Ascending aorta (tissue), 2 donors: ENCODE measurements around the gene IPP. TPM values are rescaled to one million over a fixed set of nuclear protein-coding genes. Genes with fewer than 3 reads are reported as not detected.

Source experiments
- DNase-seq, 2 donors: peaks; one replicate each; pipeline ENCODE4 v3.0.0-alpha.2; 2019; ENCODE audit warnings: low spot score in 2 of 2
- H3K27ac ChIP-seq, 2 donors: fragments of 200-600 bp; sonication (generic); one replicate each; pipeline ENCODE4 v1.5.1; 2016 to 2017; ENCODE audit warnings: mild to moderate bottlenecking in 1 of 2
- H3K27me3 ChIP-seq: fragments of 200-600 bp; sonication (generic); one replicate; pipeline ENCODE4 v1.5.1; 2017
- H3K36me3 ChIP-seq, 2 donors: fragments of 200-600 bp; sonication (generic); one replicate each; pipeline ENCODE4 v1.5.1; 2016
- H3K4me1 ChIP-seq, 2 donors: fragments of 200-600 bp; sonication (generic); one replicate each; pipeline ENCODE4 v1.5.1; 2016 to 2017; ENCODE audit warnings: mild to moderate bottlenecking in 1 of 2
- H3K4me3 ChIP-seq, 2 donors: fragments of 200-600 bp; sonication (generic); one replicate each; pipeline ENCODE4 v1.5.1; 2016 to 2017; ENCODE audit warnings: mild to moderate bottlenecking in 1 of 2
- H3K9me3 ChIP-seq, 2 donors: fragments of 200-600 bp; sonication (generic); one replicate each; pipeline ENCODE4 v1.5.1; 2016
- intact Hi-C: fragments of 100-400 bp; cut with DNase I; formaldehyde crosslinking; loops from one replicate; pipeline ENCODE4 v1.15.1; 2023
- total RNA-seq: library from RNA; depleted of rRNA; stranded (reverse); fragments of >200 nt; gene quantifications from one replicate; pipeline ENCODE4 v1.1.0, GENCODE V29; 2016
- TF ChIP-seq, protein P1 (sequence below), 3 experiments: fragments of 200-600 bp in 2 of 3; fragments of 450-650 bp in 1 of 3; sonication (generic) in 2 of 3; IDR thresholded peaks; one replicate each; pipeline ENCODE4 v1.5.1; 2016 to 2019; ENCODE audit warnings: antibody characterized with exemption in 3 of 3, mild to moderate bottlenecking in 1 of 3, moderate library complexity in 1 of 3

Gene IPP
- total RNA-seq = 5.5 TPM

DNA sequence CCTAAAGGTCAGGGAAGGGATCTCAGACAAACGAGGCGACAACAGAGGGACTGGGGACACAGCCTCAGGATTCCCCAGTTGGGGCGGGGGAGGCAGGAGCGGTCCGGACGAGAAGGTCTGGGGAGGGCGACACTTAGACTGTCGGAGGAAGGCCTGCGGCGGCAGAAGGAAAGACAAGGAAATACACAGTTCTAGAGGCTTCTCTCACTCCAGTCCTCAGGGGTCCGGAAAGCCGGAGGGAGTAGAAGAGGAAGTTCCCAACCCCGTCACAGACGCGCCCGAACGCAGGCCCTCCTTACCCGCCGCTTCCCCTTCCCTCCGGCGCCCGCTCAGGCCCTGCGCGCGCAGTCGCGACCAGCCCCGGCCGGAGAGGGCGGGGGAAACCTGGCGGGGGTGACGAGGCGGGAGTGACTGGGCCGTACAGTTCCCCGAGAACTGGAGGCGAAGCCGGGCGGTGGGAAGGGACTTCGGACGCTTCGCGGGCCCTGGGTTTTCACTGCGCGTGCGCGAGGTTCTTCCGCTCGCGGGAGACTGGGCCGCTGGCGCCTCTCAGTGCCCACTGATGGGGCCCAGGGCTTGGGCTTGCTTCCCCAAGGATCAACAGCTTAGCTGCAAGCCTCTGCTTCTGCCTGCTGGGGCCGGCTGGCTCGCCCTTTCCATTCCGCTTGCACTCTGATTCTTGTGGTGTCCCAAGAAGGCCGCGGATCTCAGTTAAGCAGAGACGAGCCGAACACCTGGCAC, at the start of gene IPP:
IPP (minus strand) TSS at position 356 of the 741 bp plus-strand sequence. CDS start 4,242 bp downstream, outside the sequence.
- peaks cover 0 to 3% of the 10 kb centered on the region in 2 donors for H3K36me3 ChIP-seq
- peak within 1 kb of the TSS; percentile 68 to 82 for H3K4me3 ChIP-seq
- TF ChIP-seq, protein P1, sequence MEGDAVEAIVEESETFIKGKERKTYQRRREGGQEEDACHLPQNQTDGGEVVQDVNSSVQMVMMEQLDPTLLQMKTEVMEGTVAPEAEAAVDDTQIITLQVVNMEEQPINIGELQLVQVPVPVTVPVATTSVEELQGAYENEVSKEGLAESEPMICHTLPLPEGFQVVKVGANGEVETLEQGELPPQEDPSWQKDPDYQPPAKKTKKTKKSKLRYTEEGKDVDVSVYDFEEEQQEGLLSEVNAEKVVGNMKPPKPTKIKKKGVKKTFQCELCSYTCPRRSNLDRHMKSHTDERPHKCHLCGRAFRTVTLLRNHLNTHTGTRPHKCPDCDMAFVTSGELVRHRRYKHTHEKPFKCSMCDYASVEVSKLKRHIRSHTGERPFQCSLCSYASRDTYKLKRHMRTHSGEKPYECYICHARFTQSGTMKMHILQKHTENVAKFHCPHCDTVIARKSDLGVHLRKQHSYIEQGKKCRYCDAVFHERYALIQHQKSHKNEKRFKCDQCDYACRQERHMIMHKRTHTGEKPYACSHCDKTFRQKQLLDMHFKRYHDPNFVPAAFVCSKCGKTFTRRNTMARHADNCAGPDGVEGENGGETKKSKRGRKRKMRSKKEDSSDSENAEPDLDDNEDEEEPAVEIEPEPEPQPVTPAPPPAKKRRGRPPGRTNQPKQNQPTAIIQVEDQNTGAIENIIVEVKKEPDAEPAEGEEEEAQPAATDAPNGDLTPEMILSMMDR (IDR thresholded peaks at IDR 0.05) = peak in 2 of 3 experiments; percentile 8 to 33
- peaks cover 3 to 13% of the 10 kb centered on the region in 2 donors for H3K4me1 ChIP-seq
- peak; percentile 84 to 98 for DNase-seq
- no peaks in the 10 kb centered on the region for H3K9me3 ChIP-seq
- H3K27me3 ChIP-seq = no peaks in the 10 kb centered on the region
- intact Hi-C loops = loop anchor here (1.0 to 5.0 kb wide), 4 partner anchors 53 to 168 kb away; partner anchors contain the start of genes MAST2 and NASP
- H3K27ac ChIP-seq = peak within 1 kb of the TSS; percentile 90 to 98

DNA sequence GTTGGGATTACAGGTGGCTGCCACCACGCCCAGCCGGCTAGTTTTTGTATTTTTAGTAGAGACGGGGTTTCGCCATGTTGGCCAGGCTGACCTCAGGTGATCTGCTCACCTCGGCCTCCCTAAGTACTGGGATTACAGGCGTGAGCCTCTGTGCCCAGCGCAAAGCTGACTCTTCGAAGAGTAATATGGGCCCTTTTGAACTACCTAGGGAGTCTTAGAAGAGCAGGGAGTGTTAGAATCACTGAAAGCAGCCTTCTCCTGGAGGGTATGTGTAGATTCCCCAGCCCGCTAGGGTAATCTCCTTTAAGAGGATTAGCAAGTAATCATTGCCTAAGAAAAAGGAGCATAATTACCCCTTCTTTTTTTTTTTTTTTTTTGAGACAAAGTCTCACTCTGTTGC, 46.5 kb upstream of the IPP start:
- TF ChIP-seq, protein P1 (IDR thresholded peaks at IDR 0.05) = no peak
- no peak overlapping the region for H3K4me3 ChIP-seq
- H3K4me1 ChIP-seq = peaks cover 0 to under 1% of the 10 kb centered on the region in 2 donors
- no peak for DNase-seq
- H3K36me3 ChIP-seq = no peaks in the 10 kb centered on the region
- H3K27ac ChIP-seq = no peak overlapping the region
- intact Hi-C loops = no loop called here
- no peaks in the 10 kb centered on the region for H3K9me3 ChIP-seq
- no peaks in the 10 kb centered on the region for H3K27me3 ChIP-seq

DNA sequence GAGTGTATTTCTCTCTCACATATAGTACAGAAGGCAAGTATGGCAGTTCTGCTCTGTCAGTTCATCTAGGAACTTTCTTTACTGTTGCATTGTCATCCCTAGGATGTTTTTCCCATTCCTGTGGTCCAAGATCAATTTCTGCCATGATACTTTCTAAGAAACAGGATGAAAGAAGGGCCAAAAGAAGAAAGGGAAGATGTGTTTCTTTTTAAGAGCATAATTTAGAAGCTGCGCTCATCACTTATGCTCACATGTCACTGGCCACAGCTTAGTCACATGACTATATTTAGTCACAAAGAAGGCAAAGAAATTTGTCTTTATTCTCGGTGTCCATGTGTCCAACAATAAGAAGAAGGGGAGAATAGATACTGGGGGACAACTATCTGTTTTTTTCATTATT, 45.9 kb upstream of the IPP start:
- Histone ChIP-seq H3K27me3 (no peaks in the 10 kb centered on the region), H3K9me3 (no peaks in the 10 kb centered on the region), H3K36me3 (no peaks in the 10 kb centered on the region), H3K4me1 (no peaks in the 10 kb centered on the region), H3K27ac (no peak overlapping the region), H3K4me3 (no peak overlapping the region)
- no peak for DNase-seq
- intact Hi-C loops = no loop called here
- TF ChIP-seq, protein P1 (IDR thresholded peaks at IDR 0.05) = no peak

DNA sequence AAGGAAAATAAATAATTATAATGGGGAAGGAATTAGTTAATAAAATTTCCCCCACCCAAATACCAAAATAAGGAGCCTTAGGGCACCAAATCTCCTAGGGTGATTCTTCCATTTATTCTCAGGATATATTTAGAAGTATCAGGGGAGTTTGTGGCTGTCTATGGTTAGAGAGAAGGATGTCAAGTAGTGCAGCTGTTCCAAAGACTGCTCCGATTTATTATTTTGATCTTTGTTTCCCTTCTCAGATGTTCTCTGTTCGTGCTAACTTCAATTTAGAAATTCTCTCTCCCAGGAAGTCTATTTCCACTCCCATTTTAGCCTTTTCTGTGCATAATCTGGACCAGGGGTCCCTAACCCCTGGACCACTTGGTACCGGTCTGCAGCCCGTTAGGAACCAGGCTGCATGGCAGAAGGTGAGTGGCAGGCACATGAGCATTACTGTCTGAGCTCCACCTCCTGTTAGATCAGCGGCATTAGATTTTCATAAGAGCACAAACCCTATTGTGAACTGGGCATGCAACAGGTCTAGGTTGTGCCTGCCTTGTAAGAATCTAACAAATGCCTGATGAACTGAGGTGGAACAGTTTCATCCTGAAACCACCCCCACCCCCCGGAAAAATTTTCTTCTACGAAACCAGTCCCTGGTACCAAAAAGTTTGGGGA, 43.6 kb upstream of the IPP start:
- Histone ChIP-seq H3K4me3 (no peak overlapping the region), H3K36me3 (no peaks in the 10 kb centered on the region), H3K27ac (no peak overlapping the region), H3K4me1 (no peaks in the 10 kb centered on the region), H3K27me3 (no peaks in the 10 kb centered on the region), H3K9me3 (no peaks in the 10 kb centered on the region)
- intact Hi-C loops = no loop called here
- DNase-seq = no peak
- TF ChIP-seq, protein P1 (IDR thresholded peaks at IDR 0.05) = no peak

DNA sequence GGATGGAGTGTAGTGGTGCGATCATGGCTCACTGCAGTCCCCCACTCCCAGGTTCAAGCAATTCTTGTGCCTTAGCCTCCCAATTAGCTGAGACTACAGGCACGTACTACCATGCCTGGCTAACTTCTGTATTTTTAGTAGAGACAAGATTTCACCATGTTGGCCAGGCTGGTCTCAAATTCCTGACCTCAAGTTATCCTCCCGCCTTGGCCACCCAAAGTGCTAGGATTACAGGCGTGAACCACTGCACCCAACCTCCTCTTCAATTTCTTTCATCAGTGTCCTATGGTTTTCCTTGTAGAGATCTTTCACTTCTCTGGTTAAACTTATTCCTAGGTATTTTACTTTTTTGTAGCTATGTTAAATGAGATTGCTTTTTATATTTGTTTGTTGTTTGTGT, 42.3 kb upstream of the IPP start:
- TF ChIP-seq, protein P1 (IDR thresholded peaks at IDR 0.05) = no peak
- intact Hi-C loops = no loop called here
- no peak overlapping the region for H3K27ac ChIP-seq
- H3K36me3 ChIP-seq = no peaks in the 10 kb centered on the region
- H3K27me3 ChIP-seq = no peaks in the 10 kb centered on the region
- H3K4me1 ChIP-seq = no peaks in the 10 kb centered on the region
- H3K4me3 ChIP-seq = no peak overlapping the region
- no peaks in the 10 kb centered on the region for H3K9me3 ChIP-seq
- DNase-seq = no peak
